HG03457 (cell line): Measurements from ENCODE around the gene EXOC4.
"Not testable (repeated sequence)": the region's sequence is repeated elsewhere in the genome, so short reads cannot be mapped to it uniquely, and the experiment has no call there.

ENCODE experiments used
- ATAC-seq: cut with Tn5 transposase; IDR thresholded peaks from one replicate; pipeline ENCODE4 v1.9.1; 2021; ENCODE audit warnings: moderate number of reproducible peaks; ENCODE audit not compliant: unreplicated experiment

EXOC4 gene

DNA sequence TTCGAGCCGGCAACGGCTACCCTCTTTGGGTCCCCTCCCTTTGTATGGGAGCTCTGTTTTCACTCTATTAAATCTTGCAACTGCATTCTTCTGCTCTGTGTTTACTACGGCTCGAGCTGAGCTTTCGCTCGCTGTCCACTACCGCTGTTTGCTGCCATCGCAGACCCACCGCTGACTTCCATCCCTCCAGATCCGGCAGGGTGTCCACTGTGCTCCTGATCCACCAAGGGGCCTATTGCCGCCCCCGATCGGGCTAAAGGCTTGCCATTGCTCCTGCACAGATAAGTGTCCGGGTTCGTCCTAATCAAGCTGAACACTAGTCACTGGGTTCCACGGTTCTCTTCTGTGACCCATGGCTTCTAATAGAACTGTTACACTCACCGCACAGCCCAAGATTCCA lies 653.7 kb downstream of the EXOC4 start:
- ATAC-seq: not testable (repeated sequence)

DNA sequence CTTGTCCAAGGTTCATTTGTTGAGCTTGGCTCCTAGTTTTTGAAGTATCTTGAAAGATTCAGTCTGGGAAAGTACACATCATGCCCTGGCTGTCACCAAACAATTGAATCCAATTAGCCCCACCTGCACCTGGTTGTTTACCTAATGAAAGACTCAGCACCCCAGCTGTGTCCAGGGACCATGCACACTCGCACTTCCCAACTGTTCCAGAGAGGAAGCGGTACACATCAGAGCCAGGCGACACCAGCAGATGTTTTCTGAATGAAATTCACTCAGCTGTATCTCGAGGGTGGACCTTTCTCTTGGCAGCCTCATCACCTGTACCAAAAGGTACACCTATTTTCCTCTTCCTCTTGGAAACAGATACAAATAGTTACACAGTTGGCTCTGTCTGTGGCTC lies 657.9 kb downstream of the EXOC4 start:
- ATAC-seq: no peak

DNA sequence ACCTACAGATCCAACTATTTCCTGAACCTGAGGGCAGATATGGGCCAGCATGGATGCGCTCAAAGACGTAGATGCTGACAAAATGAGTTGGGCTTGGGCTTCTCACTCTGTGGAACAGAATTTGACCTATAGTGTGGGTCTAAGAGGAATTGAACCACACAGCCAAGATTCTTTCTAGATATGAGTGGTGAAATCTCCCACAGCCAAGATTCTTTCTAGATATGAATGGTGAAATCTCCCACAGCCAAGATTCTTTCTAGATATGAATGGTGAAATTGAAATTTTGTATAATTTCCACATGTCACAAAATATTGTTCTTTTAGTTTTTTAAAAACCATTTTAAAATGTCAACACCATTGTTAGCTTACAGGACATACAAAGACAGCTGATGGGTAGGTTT lies 658.8 kb downstream of the EXOC4 start:
- ATAC-seq: no peak

GRCh38 chr7:133912916-133913697 lies 660.2 kb downstream of the EXOC4 start:
- no peak for ATAC-seq

GRCh38 chr7:133916621-133917020 lies 663.7 kb downstream of the EXOC4 start:
- ATAC-seq: no peak

DNA sequence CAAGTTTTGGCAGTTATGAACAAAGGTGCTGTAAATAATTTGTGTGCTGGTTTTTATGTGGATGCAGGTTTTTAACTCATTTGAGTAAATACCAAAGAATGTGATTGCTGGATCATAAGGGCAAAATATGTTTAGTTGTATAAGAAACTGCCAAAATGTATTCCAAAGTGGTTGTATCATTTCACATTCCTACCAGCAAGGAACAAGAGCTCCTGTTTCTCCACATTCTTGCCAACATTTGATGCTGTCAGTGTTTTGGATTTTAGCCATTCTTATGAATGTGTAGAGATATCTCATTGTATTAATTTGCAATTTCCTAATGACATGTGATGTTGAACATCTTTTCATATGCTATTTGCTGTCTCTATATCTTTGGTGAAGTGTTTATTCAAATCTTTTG lies 666.9 kb downstream of the EXOC4 start:
- ATAC-seq: no peak

DNA sequence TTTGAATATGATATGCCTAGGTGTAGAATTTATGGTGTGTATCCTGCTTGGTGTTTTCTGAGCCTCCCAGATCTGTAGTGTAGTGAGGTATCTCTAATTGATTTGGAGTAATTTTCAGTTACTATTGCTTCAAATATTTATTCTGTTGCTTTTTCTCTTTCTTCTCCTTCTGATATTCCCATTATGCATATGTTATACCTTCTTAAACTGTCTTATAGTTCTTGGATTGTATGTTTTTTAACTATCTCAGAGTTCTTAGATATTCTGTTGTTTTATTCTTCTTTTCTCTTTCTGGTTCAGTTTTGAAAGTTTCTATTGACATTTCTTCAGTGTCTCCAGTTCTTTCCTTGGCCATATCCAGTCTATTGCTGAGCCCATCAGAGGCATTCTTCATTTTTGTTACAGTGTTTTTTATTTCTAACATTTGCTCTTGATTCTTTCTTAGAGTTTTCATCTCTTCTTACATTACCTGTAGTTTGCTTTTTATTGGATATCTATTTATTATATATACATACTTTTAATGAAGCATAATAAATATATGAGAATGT lies 668.8 kb downstream of the EXOC4 start:
- no peak for ATAC-seq

- ATAC-seq: no peak
Measured at GRCh38 chr7:133923974-133924373, 671.1 kb downstream of the EXOC4 start.

GRCh38 chr7:133931053-133931452 lies 678.2 kb downstream of the EXOC4 start:
- no peak for ATAC-seq

- ATAC-seq: no peak
Measured at GRCh38 chr7:133932591-133932990, 679.7 kb downstream of the EXOC4 start.

GRCh38 chr7:133934262-133934976 lies 681.5 kb downstream of the EXOC4 start:
- no peak for ATAC-seq

DNA sequence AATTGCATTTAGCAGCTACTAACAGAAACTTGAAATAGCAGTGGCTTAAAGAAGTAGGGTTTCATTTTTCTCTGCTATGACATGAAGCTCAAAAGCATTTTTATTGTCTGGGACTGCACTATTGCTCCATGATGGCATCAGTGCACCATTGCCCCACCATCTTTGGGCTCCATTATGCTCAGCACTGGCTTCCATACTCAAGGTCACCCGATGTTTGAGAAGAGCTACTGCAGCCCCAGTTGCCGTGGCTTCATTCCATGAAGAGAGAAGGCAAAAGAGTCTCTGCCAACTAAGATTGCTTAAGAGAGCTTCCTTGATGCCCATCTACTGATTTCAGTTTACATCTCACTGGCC lies 682.1 kb downstream of the EXOC4 start:
- no peak for ATAC-seq

DNA sequence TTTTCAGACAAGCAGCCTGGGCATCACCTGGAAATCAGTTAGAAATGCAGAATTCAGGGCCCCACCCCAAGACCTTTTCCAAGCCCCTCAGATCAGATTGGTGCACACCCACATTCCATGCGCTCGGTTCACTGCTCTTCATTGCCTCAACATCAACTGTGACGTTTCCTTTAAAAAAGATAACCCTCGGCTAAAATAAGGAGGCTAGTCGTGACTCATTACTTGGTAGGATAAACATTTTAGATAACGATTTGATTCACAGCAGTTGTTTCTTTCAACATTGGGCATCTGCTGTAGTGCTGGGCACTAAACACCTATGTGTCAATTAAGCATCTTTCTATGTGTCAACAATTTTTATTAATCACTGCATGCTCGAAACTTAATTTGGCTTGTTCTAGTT lies 683.2 kb downstream of the EXOC4 start:
- no peak for ATAC-seq

DNA sequence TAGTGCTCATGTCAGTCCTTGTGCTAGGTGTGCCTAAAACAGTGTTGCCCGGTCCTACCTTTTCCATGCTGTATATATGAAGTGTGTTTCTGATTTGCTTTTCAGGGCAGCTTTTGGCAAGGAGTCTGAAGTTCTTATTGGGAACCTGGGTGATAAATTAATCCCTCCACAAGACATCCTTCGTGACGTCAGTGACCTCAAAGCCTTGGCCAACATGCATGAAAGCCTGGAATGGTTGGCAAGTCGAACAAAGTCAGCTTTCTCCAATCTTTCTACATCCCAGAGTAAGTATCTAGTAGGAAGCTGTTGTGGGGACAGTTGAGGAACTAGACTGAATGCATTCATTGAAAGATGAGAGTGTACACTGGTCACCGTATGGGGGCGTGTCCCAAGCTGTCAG lies 684.9 kb downstream of the EXOC4 start:
- ATAC-seq: no peak

DNA sequence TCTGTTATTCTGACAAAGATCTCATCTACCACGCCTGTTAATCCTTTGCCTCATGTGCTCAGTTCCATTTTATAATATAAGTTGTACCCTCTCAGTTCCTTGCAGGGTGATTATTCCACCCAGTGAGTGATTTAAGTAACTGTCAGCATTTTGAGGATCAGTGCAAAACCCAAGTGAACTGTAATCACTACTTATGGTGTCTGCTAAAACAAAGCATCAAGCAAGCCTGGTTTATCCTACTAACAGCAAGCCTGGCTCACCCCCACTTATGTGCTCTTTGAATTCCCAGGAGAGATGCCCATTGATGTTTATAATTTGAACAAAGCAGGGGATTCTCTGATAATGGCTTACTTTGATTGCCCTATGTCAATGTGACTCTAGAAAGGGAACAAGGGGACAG lies 687.5 kb downstream of the EXOC4 start:
- no peak for ATAC-seq

DNA sequence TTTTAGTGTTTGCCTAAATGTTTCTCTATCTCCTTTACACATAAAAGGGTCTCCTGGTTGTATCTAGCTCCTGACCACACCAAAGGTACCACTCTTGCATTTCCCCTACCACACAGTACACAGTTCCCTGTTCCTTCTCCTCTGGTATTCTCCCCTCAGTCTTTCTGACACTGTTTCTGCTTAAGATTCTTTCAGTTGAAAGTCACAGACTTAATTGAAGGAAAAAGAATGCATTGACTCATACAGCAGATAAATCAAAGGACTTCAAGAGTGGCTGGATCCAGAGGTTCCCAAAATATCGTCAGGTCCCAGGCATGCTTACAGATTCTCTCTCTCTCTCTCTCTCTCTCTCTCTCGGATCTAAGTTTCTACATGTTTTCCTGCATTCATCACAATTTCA lies 688.6 kb downstream of the EXOC4 start:
- no peak for ATAC-seq

- ATAC-seq: no peak
Measured at GRCh38 chr7:133945497-133945896, 692.6 kb downstream of the EXOC4 start.

- no peak for ATAC-seq
Measured at GRCh38 chr7:133947458-133948254, 694.8 kb downstream of the EXOC4 start.

DNA sequence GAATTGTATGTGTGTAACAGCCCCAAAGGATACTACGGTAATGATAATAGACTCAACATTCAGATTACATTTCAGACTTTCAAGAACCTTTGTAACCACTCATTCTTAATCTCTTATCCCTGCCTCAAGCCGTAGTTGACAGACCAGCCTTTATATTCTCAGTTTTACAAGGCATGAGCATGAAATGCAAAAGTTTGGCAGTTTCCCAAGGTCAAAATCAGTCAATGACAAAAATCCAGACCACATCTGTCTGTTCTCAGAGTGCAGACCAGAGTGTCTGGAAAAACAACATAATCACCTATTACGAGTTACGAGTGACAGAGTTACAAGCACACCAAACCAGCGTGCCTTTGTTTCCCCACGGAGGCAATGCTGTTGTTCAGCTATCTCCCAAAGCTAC lies 695.7 kb downstream of the EXOC4 start:
- ATAC-seq: no peak

DNA sequence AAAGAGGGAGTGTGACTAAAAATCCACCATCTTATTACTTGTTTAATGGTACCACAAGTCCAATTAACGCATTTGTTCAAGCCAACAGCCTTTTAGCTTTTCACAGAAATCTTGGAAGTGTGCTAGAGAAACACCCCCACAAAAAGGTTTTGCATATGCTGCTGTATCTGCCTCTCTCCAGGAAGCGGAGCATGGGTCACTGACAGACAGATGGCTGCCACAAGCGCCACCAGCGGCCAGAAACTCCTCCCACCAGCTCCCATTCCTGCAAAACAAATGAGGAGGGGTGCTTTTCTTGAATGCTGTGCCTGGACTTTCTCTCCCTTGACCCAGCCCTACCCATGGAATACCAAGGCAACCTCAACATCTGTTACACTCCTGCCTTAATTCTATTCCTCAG lies 698.0 kb downstream of the EXOC4 start:
- ATAC-seq: no peak

DNA sequence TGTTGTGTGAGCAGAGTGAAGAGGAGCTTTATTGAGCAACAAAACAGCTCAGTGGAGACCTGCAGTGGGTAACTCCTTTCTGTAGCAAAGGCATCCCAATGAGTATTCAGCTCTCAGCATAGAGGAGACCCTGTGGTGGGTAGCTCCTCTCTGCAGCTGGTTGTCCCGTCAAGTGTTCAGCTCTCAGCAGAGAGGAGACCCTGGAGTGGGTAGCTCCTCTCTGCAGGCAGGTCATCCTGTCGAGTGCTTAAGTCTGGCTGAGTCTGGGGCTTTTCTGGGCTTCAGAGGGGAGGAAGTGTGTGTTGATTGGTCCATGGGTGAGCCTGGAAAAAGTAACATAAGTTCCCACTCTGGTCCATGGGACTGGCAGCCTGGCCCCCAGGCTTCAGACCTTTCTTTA lies 702.3 kb downstream of the EXOC4 start:
- ATAC-seq: no peak

- ATAC-seq: no peak
Measured at GRCh38 chr7:133957845-133958244, 705.0 kb downstream of the EXOC4 start.
